CD4-positive, alpha-beta T cell treated with Interleukin-1 beta for 1 hour (primary cell): ENCODE measurements around the gene ABHD15.
"Not testable (repeated sequence)": the region's sequence is repeated elsewhere in the genome, so short reads cannot be mapped to it uniquely, and the experiment has no call there.

ENCODE experiments used
- DNase-seq, 2 donors: peaks; one replicate each; pipeline ENCODE4 v3.0.0-alpha.2; 2020 to 2022

The ABHD15 gene

GRCh38 chr17:29568331-29569244 is 1.8 kb upstream of the ABHD15 start, which contains the start of gene TP53I13:
Gene TP53I13, plus strand, starts transcription at chr17:29568701. Its CDS starts 58 bp downstream, at chr17:29568759.
- DNase-seq = peak; percentile 88 to 93

GRCh38 chr17:29567554-29568330 is 905 bp upstream of the ABHD15 start:
- peak; percentile 78 to 80 for DNase-seq

GRCh38 chr17:29567304-29567553 is 392 bp upstream of the ABHD15 start:
- DNase-seq = no peak

- peak; percentile 56 to 62 for DNase-seq
Observed at GRCh38 chr17:29565643-29566472, 979 bp downstream of the ABHD15 start.

GRCh38 chr17:29563816-29564215 is 3.0 kb downstream of the ABHD15 start:
- DNase-seq = peak in 1 of 2 donors; percentile 51

- no peak for DNase-seq
Observed at GRCh38 chr17:29562615-29563014, 4.2 kb downstream of the ABHD15 start.

- DNase-seq = peak; percentile 21 to 65
Observed at GRCh38 chr17:29561554-29562517, 5.0 kb downstream of the ABHD15 start.

GRCh38 chr17:29560316-29560715 is 6.5 kb downstream of the ABHD15 start:
- DNase-seq = peak in 1 of 2 donors; percentile 28

GRCh38 chr17:29559640-29560039 is 7.2 kb downstream of the ABHD15 start:
- no peak for DNase-seq

GRCh38 chr17:29558139-29558538 is 8.7 kb downstream of the ABHD15 start:
- not testable (repeated sequence) for DNase-seq

GRCh38 chr17:29557739-29558116 is 9.1 kb downstream of the ABHD15 start:
- no peak for DNase-seq

- no peak for DNase-seq
Observed at GRCh38 chr17:29557085-29557738, 9.6 kb downstream of the ABHD15 start.

GRCh38 chr17:29555840-29556239 is 11.0 kb downstream of the ABHD15 start:
- DNase-seq = no peak

GRCh38 chr17:29549177-29549923 is 17.5 kb downstream of the ABHD15 start:
- no peak for DNase-seq

GRCh38 chr17:29546830-29547229 is 20.0 kb downstream of the ABHD15 start:
- no peak for DNase-seq

GRCh38 chr17:29546085-29546484 is 20.8 kb downstream of the ABHD15 start:
- no peak for DNase-seq

- DNase-seq = no peak
Observed at GRCh38 chr17:29544066-29544465, 22.8 kb downstream of the ABHD15 start.

GRCh38 chr17:29533976-29534375 is 32.9 kb downstream of the ABHD15 start:
- DNase-seq = no peak

- DNase-seq = no peak
Observed at GRCh38 chr17:29526322-29526721, 40.5 kb downstream of the ABHD15 start.

- DNase-seq = no peak
Observed at GRCh38 chr17:29524692-29525091, 42.1 kb downstream of the ABHD15 start.

- DNase-seq = no peak
Observed at GRCh38 chr17:29518359-29518758, 48.5 kb downstream of the ABHD15 start.
